Neural cell (in vitro differentiated cells): ENCODE data around the gene PLEKHG7. TPM values are rescaled to one million over a fixed set of nuclear protein-coding genes. Genes with fewer than 3 reads are reported as not detected.

Experiments
- H2AFZ ChIP-seq: fragments of 200-600, 300-800 bp; sonication (generic), shearing (Covaris generic); 2 replicates; pipeline ENCODE4 v1.6.0; 2014; ENCODE audit warnings: low read depth, mild to moderate bottlenecking, antibody characterized with exemption, low read length, moderate library complexity
- H3F3A ChIP-seq: fragments of 200-600 bp; shearing (Covaris generic); 2 replicates; pipeline ENCODE4 v1.6.1; 2016; ENCODE audit warnings: mild to moderate bottlenecking, moderate library complexity, mixed read lengths, antibody characterized with exemption, low read length; ENCODE audit not compliant: insufficient read depth, poor library complexity, severe bottlenecking
- H3K27ac ChIP-seq: fragments of 200-600, 300-800 bp; sonication (generic), shearing (Covaris generic); 2 replicates; pipeline ENCODE4 v1.5.1; 2014; ENCODE audit warnings: mild to moderate bottlenecking, low read length, moderate library complexity
- H3K27me3 ChIP-seq: fragments of 300-800, 200-600 bp; sonication (generic), shearing (Covaris generic); 2 replicates; pipeline ENCODE4 v1.6.0; 2014; ENCODE audit warnings: mild to moderate bottlenecking, low read depth, low read length, moderate library complexity; ENCODE audit not compliant: insufficient read depth
- H3K36me3 ChIP-seq: fragments of 300-800, 200-600 bp; sonication (generic), shearing (Covaris generic); 2 replicates; pipeline ENCODE4 v1.5.1; 2014; ENCODE audit warnings: mild to moderate bottlenecking, antibody characterized with exemption, low read length, moderate library complexity; ENCODE audit not compliant: insufficient read depth
- H3K4me2 ChIP-seq: fragments of 300-800, 200-600 bp; sonication (generic), shearing (Covaris generic); 2 replicates; pipeline ENCODE4 v1.6.0; 2014; ENCODE audit warnings: mild to moderate bottlenecking, low read length
- H3K4me3 ChIP-seq: fragments of 300-800, 200-600 bp; sonication (generic), shearing (Covaris generic); 2 replicates; pipeline ENCODE4 v1.5.1; 2014; ENCODE audit warnings: mild to moderate bottlenecking, low read length, moderate library complexity
- H3K79me2 ChIP-seq: fragments of 200-600 bp; shearing (Covaris generic); replicated peaks from 2 replicates; pipeline ENCODE4 v1.6.0; 2014; ENCODE audit warnings: mild to moderate bottlenecking, low read length, moderate library complexity; ENCODE audit not compliant: insufficient read depth
- H3K9ac ChIP-seq: fragments of 300-800, 200-600 bp; sonication (generic), shearing (Covaris generic); 2 replicates; pipeline ENCODE4 v1.6.1; 2016; ENCODE audit warnings: mild to moderate bottlenecking, low read length, mixed read lengths
- H3K9me2 ChIP-seq: fragments of 200-600 bp; shearing (Covaris generic); 2 replicates; pipeline ENCODE4 v1.6.1; 2016; ENCODE audit warnings: mild to moderate bottlenecking, low read length, mixed read lengths; ENCODE audit not compliant: insufficient read depth
- H3K9me3 ChIP-seq: fragments of 200-600, 300-800 bp; sonication (generic), shearing (Covaris generic); 2 replicates; pipeline ENCODE4 v1.6.1; 2016; ENCODE audit warnings: mild to moderate bottlenecking, mixed run types, low read length, moderate library complexity, mixed read lengths
- H4K20me1 ChIP-seq: fragments of 200-600 bp; shearing (Covaris generic); 2 replicates; pipeline ENCODE4 v1.6.1; 2016; ENCODE audit warnings: mild to moderate bottlenecking, mixed run types; ENCODE audit not compliant: insufficient read depth
- CTCF ChIP-seq: fragments of 450-650 bp; IDR thresholded peaks from 2 replicates; pipeline ENCODE4 v1.5.1; 2014; ENCODE audit warnings: antibody characterized with exemption, mild to moderate bottlenecking, moderate library complexity; ENCODE audit not compliant: poor library complexity, severe bottlenecking
- EP300 ChIP-seq: fragments of 450-650 bp; conservative IDR thresholded peaks from 2 replicates; pipeline ENCODE4 v1.6.1; 2014; ENCODE audit warnings: antibody characterized with exemption, mild to moderate bottlenecking, moderate library complexity; ENCODE audit not compliant: poor library complexity, severe bottlenecking
- EZH2 ChIP-seq: fragments of 200-600, 300-800 bp; shearing (Covaris generic), sonication (generic); IDR thresholded peaks from 2 replicates; pipeline ENCODE4 v1.6.1; 2014; ENCODE audit warnings: antibody characterized with exemption, low read length, borderline replicate concordance, mild to moderate bottlenecking; ENCODE audit not compliant: insufficient read depth, poor library complexity, severe bottlenecking
- MXI1 ChIP-seq: fragments of 450-650 bp; conservative IDR thresholded peaks from 2 replicates; pipeline ENCODE4 v1.6.1; 2014; ENCODE audit warnings: antibody characterized with exemption, mild to moderate bottlenecking; ENCODE audit not compliant: poor library complexity, severe bottlenecking
- POLR2AphosphoS5 ChIP-seq: IDR thresholded peaks from 2 replicates; pipeline ENCODE4 v1.6.1; 2012
- RAD21 ChIP-seq: fragments of 450-650 bp; conservative IDR thresholded peaks from 2 replicates; pipeline ENCODE4 v1.6.1; 2014; ENCODE audit warnings: antibody characterized with exemption, mild to moderate bottlenecking, moderate library complexity
- SMC3 ChIP-seq: fragments of 450-650 bp; conservative IDR thresholded peaks from 2 replicates; pipeline ENCODE4 v1.6.1; 2014; ENCODE audit warnings: antibody characterized with exemption, mild to moderate bottlenecking, moderate library complexity; ENCODE audit not compliant: poor library complexity
- TAF1 ChIP-seq: IDR thresholded peaks from 2 replicates; pipeline ENCODE4 v1.6.1; 2012; ENCODE audit warnings: low read depth
- polyA plus RNA-seq: library from polyadenylated mRNA; depleted of rRNA; stranded (reverse); fragments of >200 nt; gene quantifications from 2 replicates; pipeline ENCODE4 v1.2.3, GENCODE V29; 2014
- TF ChIP-seq, protein P1 (sequence below): IDR thresholded peaks from 2 replicates; pipeline ENCODE4 v1.6.1; 2012; ENCODE audit warnings: borderline replicate concordance

PLEKHG7 gene
- polyA plus RNA-seq, 1 donor from 2014 or later, result not detected

DNA sequence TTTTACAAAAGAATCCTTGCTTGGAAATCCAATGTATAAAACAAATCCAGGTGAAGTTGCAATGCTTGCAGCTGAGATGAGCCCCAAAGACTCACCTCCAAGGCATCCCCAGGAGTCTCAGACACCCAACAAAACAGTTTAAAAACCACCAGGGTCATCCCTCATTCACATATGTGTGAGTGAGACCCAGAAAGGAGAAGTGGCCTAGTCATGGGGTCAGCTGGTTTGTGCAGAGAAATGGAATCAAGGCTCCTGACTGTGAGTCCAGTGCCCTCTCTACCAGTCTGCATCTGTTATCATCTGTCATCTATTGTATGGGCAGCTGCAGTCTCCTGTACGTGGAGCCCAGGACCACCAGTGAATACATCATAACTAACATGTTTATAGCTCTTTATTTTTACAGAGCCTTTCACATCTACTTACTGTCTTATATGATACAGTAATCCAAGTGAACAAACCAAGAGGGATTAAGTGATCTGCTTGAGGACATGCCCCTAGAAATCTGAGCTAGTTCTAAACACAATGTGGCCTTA, 27.1 kb downstream of the PLEKHG7 start:
- Histone ChIP-seq H3K9me3 (no peaks in the 10 kb centered on the region), H3K79me2 (no peaks in the 10 kb centered on the region), H2AFZ (no peak overlapping the region), H4K20me1 (no peaks in the 10 kb centered on the region), H3K36me3 (no peaks in the 10 kb centered on the region), H3K9ac (no peak overlapping the region), H3K4me2 (no peak overlapping the region), H3K9me2 (no peaks in the 10 kb centered on the region), H3K27me3 (no peaks in the 10 kb centered on the region), H3K27ac (no peak overlapping the region), H3F3A (no peaks in the 10 kb centered on the region), H3K4me3 (no peak overlapping the region)
- TF ChIP-seq EZH2 (no peak), CTCF (no peak), MXI1 (no peak), EP300 (no peak), TAF1 (no peak), POLR2AphosphoS5 (no peak), SMC3 (no peak), RAD21 (no peak)
- TF ChIP-seq, protein P1, sequence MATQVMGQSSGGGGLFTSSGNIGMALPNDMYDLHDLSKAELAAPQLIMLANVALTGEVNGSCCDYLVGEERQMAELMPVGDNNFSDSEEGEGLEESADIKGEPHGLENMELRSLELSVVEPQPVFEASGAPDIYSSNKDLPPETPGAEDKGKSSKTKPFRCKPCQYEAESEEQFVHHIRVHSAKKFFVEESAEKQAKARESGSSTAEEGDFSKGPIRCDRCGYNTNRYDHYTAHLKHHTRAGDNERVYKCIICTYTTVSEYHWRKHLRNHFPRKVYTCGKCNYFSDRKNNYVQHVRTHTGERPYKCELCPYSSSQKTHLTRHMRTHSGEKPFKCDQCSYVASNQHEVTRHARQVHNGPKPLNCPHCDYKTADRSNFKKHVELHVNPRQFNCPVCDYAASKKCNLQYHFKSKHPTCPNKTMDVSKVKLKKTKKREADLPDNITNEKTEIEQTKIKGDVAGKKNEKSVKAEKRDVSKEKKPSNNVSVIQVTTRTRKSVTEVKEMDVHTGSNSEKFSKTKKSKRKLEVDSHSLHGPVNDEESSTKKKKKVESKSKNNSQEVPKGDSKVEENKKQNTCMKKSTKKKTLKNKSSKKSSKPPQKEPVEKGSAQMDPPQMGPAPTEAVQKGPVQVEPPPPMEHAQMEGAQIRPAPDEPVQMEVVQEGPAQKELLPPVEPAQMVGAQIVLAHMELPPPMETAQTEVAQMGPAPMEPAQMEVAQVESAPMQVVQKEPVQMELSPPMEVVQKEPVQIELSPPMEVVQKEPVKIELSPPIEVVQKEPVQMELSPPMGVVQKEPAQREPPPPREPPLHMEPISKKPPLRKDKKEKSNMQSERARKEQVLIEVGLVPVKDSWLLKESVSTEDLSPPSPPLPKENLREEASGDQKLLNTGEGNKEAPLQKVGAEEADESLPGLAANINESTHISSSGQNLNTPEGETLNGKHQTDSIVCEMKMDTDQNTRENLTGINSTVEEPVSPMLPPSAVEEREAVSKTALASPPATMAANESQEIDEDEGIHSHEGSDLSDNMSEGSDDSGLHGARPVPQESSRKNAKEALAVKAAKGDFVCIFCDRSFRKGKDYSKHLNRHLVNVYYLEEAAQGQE, result no peak

DNA sequence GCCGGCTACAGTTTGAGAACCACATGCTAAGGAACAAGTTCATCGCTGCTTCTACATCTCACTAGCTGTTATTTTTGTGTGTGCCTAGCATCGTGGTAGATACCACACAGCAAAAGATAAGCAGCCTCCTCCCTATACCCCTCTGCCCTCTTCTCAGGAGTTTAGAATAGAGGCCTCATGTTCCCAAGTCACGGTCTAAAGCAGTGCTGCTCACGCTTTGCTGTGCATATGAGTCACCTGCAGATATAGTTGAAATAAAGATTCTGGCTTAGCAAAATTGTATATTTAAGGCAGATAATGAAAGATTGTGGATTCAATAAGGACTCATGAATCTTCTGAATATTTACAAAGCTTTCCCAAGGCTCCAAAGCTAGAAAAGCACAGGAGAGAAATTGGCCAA, 28.0 kb downstream of the PLEKHG7 start:
- TF ChIP-seq SMC3, result no peak
- no peak for TF ChIP-seq EZH2
- TF ChIP-seq, protein P1, result no peak
- no peak for TF ChIP-seq CTCF
- TF ChIP-seq MXI1, result no peak
- TF ChIP-seq POLR2AphosphoS5, result no peak
- no peak for TF ChIP-seq TAF1
- TF ChIP-seq EP300, result no peak
- TF ChIP-seq RAD21, result no peak
- Histone ChIP-seq H3K27ac (no peak overlapping the region), H3K36me3 (no peaks in the 10 kb centered on the region), H4K20me1 (no peaks in the 10 kb centered on the region), H3K4me3 (no peak overlapping the region), H3K4me2 (no peak overlapping the region), H3K79me2 (no peaks in the 10 kb centered on the region), H3K9me3 (no peaks in the 10 kb centered on the region), H3K9ac (no peak overlapping the region), H3K27me3 (no peaks in the 10 kb centered on the region), H2AFZ (no peak overlapping the region), H3F3A (no peaks in the 10 kb centered on the region), H3K9me2 (no peaks in the 10 kb centered on the region)
